ENCODE data around the gene CMA1. TPM values are rescaled to one million over a fixed set of nuclear protein-coding genes. Genes with fewer than 3 reads are reported as not detected.

CMA1 gene
- total RNA-seq, 1 experiment from 2014 or later = not detected

DNA sequence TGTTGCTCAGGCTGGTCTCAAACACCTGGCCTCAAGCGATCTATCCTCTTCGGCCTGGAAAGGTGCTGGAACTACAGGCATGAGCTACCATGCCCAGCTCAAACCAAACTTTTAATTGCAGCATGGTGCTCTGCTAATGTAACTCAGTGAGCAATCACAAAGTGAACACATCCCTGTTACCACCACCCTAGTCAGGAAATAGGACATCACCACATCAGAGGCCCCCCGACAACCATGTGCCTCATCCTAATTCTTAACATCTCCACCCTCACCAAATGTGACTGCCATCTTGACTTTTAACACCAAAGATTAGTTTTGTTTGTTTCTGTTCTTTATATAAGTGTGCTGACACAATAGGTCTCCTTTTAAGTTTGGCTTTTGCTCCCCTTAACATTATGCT lies 42.7 kb downstream of the CMA1 start:
- ChIA-PET POLR2A (ENCODE audit: unreplicated experiment) (no interaction called here), CTCF (no interaction called here)
- Histone ChIP-seq H3F3A (ENCODE audit: insufficient read depth, low read depth) (no peaks in the 10 kb centered on the region), H3K79me2 (ENCODE audit: low read depth) (no peaks in the 10 kb centered on the region), H3K9me2 (ENCODE audit: insufficient read depth) (no peaks in the 10 kb centered on the region), H3K9me3 (ENCODE audit: insufficient read depth, low read depth) (no peaks in the 10 kb centered on the region), H3K27me3 (ENCODE audit: insufficient read depth, low read depth) (no peaks in the 10 kb centered on the region), H3K36me3 (ENCODE audit: low read depth) (no peaks in the 10 kb centered on the region), H3K4me3 (no peak overlapping the region), H4K20me1 (ENCODE audit: insufficient read depth) (no peaks in the 10 kb centered on the region), H2AFZ (no peak overlapping the region), H3K4me1 (replicated peaks; ENCODE audit: insufficient read depth) (no peaks in the 10 kb centered on the region), H3K4me2 (no peak overlapping the region), H3K27ac (no peak overlapping the region)
- no TSS peak for BruUV-seq (replicated peaks)
- intact Hi-C loops (cut with micrococcal nuclease; ENCODE audit: unreplicated experiment) = no loop called here
- no peak for DNase-seq
- TF ChIP-seq EZH2 (IDR thresholded peaks at IDR 0.05; ENCODE audit: low read depth) = no peak
- TF ChIP-seq, protein P1, sequence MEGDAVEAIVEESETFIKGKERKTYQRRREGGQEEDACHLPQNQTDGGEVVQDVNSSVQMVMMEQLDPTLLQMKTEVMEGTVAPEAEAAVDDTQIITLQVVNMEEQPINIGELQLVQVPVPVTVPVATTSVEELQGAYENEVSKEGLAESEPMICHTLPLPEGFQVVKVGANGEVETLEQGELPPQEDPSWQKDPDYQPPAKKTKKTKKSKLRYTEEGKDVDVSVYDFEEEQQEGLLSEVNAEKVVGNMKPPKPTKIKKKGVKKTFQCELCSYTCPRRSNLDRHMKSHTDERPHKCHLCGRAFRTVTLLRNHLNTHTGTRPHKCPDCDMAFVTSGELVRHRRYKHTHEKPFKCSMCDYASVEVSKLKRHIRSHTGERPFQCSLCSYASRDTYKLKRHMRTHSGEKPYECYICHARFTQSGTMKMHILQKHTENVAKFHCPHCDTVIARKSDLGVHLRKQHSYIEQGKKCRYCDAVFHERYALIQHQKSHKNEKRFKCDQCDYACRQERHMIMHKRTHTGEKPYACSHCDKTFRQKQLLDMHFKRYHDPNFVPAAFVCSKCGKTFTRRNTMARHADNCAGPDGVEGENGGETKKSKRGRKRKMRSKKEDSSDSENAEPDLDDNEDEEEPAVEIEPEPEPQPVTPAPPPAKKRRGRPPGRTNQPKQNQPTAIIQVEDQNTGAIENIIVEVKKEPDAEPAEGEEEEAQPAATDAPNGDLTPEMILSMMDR (conservative IDR thresholded peaks at IDR 0.05) = no peak

- Histone ChIP-seq H3K9me2 (ENCODE audit: insufficient read depth) (no peaks in the 10 kb centered on the region), H3F3A (ENCODE audit: insufficient read depth, low read depth) (no peaks in the 10 kb centered on the region), H4K20me1 (ENCODE audit: insufficient read depth) (no peaks in the 10 kb centered on the region), H3K27ac (no peak overlapping the region), H3K79me2 (ENCODE audit: low read depth) (no peaks in the 10 kb centered on the region), H3K9me3 (ENCODE audit: insufficient read depth, low read depth) (no peaks in the 10 kb centered on the region), H3K36me3 (ENCODE audit: low read depth) (no peaks in the 10 kb centered on the region), H3K4me2 (no peak overlapping the region), H2AFZ (no peak overlapping the region), H3K4me3 (no peak overlapping the region), H3K27me3 (ENCODE audit: insufficient read depth, low read depth) (no peaks in the 10 kb centered on the region), H3K4me1 (replicated peaks; ENCODE audit: insufficient read depth) (no peaks in the 10 kb centered on the region)
- ChIA-PET CTCF (interaction anchor here (0.6 kb wide), 1 partner anchor 55 kb away, joined by 3 read pairs; no protein-coding TSS in a partner anchor), POLR2A (ENCODE audit: unreplicated experiment) (no interaction called here)
- TF ChIP-seq EZH2 (IDR thresholded peaks at IDR 0.05; ENCODE audit: low read depth) = no peak
- TF ChIP-seq, protein P1 (conservative IDR thresholded peaks at IDR 0.05) = no peak
- no TSS peak for BruUV-seq (replicated peaks)
- no peak for DNase-seq
- intact Hi-C loops (cut with micrococcal nuclease; ENCODE audit: unreplicated experiment) = no loop called here
Measured at GRCh38 chr14:24463884-24464785, 43.9 kb downstream of the CMA1 start.

- intact Hi-C loops (cut with micrococcal nuclease; ENCODE audit: unreplicated experiment) = no loop called here
Measured at GRCh38 chr14:24463017-24463883, 44.8 kb downstream of the CMA1 start.

More at GRCh38 chr14:24463017-24463883, 44.8 kb downstream of the CMA1 start:
- Histone ChIP-seq H3K27ac (no peak overlapping the region), H3F3A (ENCODE audit: insufficient read depth, low read depth) (no peaks in the 10 kb centered on the region), H4K20me1 (ENCODE audit: insufficient read depth) (no peaks in the 10 kb centered on the region), H3K4me2 (no peak overlapping the region), H2AFZ (no peak overlapping the region), H3K79me2 (ENCODE audit: low read depth) (no peaks in the 10 kb centered on the region), H3K36me3 (ENCODE audit: low read depth) (no peaks in the 10 kb centered on the region), H3K9me3 (ENCODE audit: insufficient read depth, low read depth) (no peaks in the 10 kb centered on the region), H3K27me3 (ENCODE audit: insufficient read depth, low read depth) (no peaks in the 10 kb centered on the region), H3K9me2 (ENCODE audit: insufficient read depth) (no peaks in the 10 kb centered on the region), H3K4me1 (replicated peaks; ENCODE audit: insufficient read depth) (no peaks in the 10 kb centered on the region), H3K4me3 (no peak overlapping the region)
- CTCF ChIA-PET = no interaction called here
- POLR2A ChIA-PET (ENCODE audit: unreplicated experiment) = no interaction called here
- TF ChIP-seq, protein P1 (conservative IDR thresholded peaks at IDR 0.05) = no peak
- TF ChIP-seq EZH2 (IDR thresholded peaks at IDR 0.05; ENCODE audit: low read depth) = no peak
- BruUV-seq (replicated peaks) = no TSS peak
- DNase-seq = no peak
